Cardiac muscle cell (in vitro differentiated cells and primary cell): ENCODE results near the gene DOK7. TPM values are rescaled to one million over a fixed set of nuclear protein-coding genes. Genes with fewer than 3 reads are reported as not detected.

Experiments used
- DNase-seq, 2 donors: peaks; one replicate each; pipeline versions ENCODE4 v3.0.0 to v3.0.0-alpha.2; 2010 to 2017; ENCODE audit warnings: low read depth in 1 of 2, low spot score in 1 of 2
- H3K27ac ChIP-seq: fragments of 200-600 bp; sonication (generic); 2 replicates; pipeline ENCODE4 v1.5.1; 2016
- H3K27me3 ChIP-seq: fragments of 200-600 bp; sonication (generic); 2 replicates; pipeline ENCODE4 v1.6.0; 2016; ENCODE audit warnings: control low read depth
- H3K36me3 ChIP-seq: fragments of 200-600 bp; sonication (generic); 2 replicates; pipeline ENCODE4 v1.5.1; 2016; ENCODE audit warnings: control low read depth
- H3K4me1 ChIP-seq: fragments of 200-600 bp; sonication (generic); 2 replicates; pipeline ENCODE4 v1.8.1; 2017; ENCODE audit warnings: low read depth, mild to moderate bottlenecking, mixed run types
- H3K4me3 ChIP-seq: fragments of 200-600 bp; sonication (generic); 2 replicates; pipeline ENCODE4 v1.5.1; 2016; ENCODE audit warnings: mild to moderate bottlenecking
- H3K9me3 ChIP-seq: fragments of 200-600 bp; sonication (generic); 2 replicates; pipeline ENCODE4 v1.5.1; 2017; ENCODE audit warnings: low read depth, mild to moderate bottlenecking, control low read depth
- polyA plus RNA-seq: library from polyadenylated mRNA; unstranded; fragments of >200 nt; fragmentation: Nextera tagmentation; extraction: Ambion mirVana; gene quantifications from 2 replicates; pipeline ENCODE4 v1.2.1, GENCODE V29; 2016
- total RNA-seq: library from RNA; depleted of rRNA; stranded (reverse); fragments of >200 nt; gene quantifications from 2 replicates; pipeline ENCODE4 v1.2.3, GENCODE V29; 2016
- TF ChIP-seq, protein P1 (sequence below): IDR thresholded peaks from 2 replicates; pipeline ENCODE4 v1.5.1; 2012; ENCODE audit warnings: low read depth, mild to moderate bottlenecking, low read length

The DOK7 gene, protein sequence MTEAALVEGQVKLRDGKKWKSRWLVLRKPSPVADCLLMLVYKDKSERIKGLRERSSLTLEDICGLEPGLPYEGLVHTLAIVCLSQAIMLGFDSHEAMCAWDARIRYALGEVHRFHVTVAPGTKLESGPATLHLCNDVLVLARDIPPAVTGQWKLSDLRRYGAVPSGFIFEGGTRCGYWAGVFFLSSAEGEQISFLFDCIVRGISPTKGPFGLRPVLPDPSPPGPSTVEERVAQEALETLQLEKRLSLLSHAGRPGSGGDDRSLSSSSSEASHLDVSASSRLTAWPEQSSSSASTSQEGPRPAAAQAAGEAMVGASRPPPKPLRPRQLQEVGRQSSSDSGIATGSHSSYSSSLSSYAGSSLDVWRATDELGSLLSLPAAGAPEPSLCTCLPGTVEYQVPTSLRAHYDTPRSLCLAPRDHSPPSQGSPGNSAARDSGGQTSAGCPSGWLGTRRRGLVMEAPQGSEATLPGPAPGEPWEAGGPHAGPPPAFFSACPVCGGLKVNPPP
- total RNA-seq: 14.3 and 18.0 TPM in 2 replicates
- polyA plus RNA-seq: 13.7 and 14.4 TPM in 2 replicates

DNA sequence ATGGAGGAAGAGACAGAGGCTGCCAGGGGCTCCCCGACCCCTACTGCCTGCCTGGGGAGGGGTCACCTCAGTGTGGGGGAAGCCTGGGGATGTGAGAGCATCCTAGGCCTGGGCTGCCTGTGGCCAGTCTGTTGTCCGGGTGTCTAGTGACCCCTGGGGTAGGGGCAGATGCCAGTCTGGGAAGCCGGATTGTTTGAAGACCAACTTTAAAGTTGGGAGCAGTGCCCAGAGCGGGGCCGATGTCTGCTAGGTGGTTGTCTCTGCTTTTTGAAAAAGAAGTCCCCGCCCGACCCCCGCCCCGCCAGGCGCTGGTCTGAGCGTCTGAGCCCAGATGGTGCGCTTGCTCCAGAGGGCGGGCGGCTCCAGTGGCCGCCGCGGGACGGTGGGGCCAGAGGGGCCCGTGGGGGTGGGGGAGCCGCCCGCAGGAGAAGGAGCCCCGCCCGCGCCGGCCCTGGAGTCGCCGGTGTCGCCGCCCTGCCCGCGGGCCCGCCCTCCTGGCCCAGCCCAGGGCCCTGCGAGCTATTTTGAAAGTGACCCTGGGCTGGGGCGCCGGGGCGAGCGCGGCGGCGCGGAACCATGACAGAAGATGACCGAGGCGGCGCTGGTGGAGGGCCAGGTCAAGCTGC, at the start of gene DOK7:
Gene DOK7, plus strand, starts transcription at position 517 of the 626 bp plus-strand sequence. Its CDS starts 70 bp downstream, at position 587.
- Histone ChIP-seq H3K36me3 (no peaks in the 10 kb centered on the region), H3K4me3 (peak within 1 kb of the TSS; percentile 38), H3K27ac (no peak within 1 kb of the TSS), H3K9me3 (no peaks in the 10 kb centered on the region), H3K4me1 (peaks cover 18% of the 10 kb centered on the region), H3K27me3 (no peaks in the 10 kb centered on the region)
- TF ChIP-seq, protein P1, sequence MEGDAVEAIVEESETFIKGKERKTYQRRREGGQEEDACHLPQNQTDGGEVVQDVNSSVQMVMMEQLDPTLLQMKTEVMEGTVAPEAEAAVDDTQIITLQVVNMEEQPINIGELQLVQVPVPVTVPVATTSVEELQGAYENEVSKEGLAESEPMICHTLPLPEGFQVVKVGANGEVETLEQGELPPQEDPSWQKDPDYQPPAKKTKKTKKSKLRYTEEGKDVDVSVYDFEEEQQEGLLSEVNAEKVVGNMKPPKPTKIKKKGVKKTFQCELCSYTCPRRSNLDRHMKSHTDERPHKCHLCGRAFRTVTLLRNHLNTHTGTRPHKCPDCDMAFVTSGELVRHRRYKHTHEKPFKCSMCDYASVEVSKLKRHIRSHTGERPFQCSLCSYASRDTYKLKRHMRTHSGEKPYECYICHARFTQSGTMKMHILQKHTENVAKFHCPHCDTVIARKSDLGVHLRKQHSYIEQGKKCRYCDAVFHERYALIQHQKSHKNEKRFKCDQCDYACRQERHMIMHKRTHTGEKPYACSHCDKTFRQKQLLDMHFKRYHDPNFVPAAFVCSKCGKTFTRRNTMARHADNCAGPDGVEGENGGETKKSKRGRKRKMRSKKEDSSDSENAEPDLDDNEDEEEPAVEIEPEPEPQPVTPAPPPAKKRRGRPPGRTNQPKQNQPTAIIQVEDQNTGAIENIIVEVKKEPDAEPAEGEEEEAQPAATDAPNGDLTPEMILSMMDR: no peak
- peak in 1 of 2 donors; percentile 77 for DNase-seq

DNA sequence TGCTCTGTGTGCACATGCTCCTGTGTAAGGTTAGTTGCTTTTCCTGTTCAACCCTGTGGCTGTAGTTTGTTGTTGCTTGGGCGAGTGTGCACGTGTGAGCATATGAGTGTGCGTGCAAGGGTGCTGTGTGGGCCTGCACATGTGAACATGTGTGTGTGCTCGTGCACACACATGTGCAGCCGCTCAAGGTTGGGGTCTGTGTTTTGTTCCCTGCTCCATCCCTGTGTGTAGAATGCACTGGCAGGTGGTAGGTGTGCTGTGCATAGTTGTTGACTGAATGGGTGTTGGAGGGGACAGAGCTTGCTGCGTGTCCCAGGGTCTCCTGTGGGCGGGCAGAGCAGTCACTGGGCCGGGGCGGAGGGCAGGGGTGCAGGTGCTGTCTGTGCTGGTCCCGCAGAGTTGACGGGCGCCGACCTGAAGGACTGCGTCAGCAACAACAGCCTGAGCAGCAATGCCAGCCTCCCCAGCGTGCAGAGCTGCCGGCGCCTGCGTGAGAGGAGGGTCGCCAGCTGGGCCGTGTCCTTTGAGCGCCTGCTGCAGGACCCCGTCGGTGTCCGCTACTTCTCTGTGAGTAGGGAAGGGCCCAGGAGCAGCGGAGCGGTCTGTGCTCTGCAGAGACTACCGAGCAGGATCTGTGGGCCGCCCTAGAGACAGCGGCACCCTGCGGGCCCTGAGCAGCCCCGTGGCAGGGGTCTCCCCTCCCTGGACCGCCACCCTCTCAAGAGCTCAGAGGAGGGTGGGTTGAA, 49.3 kb upstream of the DOK7 start:
- TF ChIP-seq, protein P1: no peak
- Histone ChIP-seq H3K4me1 (peaks cover 3% of the 10 kb centered on the region), H3K36me3 (peaks cover 7% of the 10 kb centered on the region), H3K27me3 (no peaks in the 10 kb centered on the region), H3K4me3 (no peak overlapping the region), H3K9me3 (no peaks in the 10 kb centered on the region), H3K27ac (no peak overlapping the region)
- no peak for DNase-seq

DNA sequence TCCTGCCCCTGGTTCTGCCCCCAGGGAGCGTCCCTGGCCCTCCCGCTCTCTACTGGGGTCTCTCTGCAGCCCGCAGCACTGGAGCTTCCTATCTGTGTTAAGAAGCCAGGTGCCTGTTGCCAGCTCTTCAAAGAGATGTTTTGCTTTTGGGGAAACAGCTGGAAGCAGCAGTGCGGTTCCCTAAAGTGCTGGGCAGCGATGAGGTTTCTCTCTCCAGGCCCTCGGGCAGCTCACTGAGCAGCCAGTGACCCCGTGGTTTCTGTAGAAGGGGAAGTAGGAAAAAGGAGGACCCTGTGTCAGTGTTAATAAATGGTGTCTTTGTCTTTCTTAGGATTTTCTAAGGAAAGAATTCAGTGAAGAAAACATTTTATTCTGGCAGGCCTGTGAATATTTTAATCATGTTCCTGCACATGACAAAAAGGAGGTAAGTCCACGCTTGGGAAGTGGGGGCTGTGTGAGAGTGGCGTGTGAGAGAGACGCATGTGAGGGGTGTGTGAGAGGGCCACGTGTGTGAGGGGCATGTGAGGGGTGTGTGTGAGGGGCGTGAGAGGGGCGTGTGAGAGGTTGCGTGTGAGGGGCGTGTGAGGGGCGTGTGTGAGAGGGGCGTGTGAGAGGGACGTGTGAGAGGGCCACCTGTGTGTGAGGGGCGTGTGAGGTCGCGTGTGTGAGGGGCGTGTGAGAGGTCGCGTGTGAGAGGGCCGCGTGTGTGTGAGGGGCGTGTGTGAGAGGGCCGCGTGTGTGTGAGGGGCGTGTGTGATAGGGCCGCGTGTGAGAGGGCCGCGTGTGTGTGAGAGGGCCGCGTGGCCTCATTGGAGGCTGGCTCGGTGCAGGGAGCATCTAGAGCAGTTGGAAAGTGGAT, 48.5 kb upstream of the DOK7 start:
- Histone ChIP-seq H3K27me3 (no peaks in the 10 kb centered on the region), H3K4me1 (peaks cover 3% of the 10 kb centered on the region), H3K9me3 (no peaks in the 10 kb centered on the region), H3K4me3 (no peak overlapping the region), H3K27ac (no peak overlapping the region), H3K36me3 (peaks cover 7% of the 10 kb centered on the region)
- DNase-seq: no peak
- TF ChIP-seq, protein P1: no peak

DNA sequence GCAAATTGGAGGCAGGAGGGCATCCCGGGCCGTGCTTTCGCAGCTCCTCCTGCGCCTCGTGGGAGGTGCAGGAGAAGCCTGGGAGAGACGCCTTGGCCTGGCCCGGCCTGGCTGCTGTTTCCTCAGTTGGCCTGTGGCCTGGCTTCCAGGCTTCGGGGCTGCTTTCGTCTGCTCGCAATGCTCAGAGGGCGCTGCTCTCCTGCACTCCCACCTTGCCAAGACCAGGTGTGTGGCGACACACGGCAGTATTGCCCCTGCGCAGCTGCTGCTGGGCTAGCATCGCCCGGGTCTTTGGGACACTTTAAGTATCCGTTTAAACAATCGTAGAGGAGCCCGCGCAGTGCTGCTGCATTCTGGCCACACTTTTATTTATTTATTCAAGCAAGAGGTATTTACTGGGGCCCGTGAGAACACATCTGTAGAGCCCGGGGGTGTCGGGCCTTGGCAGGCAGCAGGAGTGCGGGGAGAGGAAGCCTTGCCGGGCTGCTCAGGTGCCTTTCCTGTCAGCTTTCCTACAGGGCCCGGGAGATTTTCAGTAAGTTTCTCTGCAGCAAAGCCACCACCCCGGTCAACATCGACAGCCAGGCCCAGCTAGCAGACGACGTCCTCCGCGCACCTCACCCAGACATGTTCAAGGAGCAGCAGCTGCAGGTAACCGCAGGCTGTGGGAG, 47.5 kb upstream of the DOK7 start:
- Histone ChIP-seq H3K27ac (no peak overlapping the region), H3K4me1 (peaks cover 3% of the 10 kb centered on the region), H3K36me3 (peaks cover 7% of the 10 kb centered on the region), H3K4me3 (no peak overlapping the region), H3K9me3 (no peaks in the 10 kb centered on the region), H3K27me3 (no peaks in the 10 kb centered on the region)
- no peak for DNase-seq
- TF ChIP-seq, protein P1: no peak
